K562 (cell line): Measurements from ENCODE around the gene RNU5D-1. TPM values are rescaled to one million over a fixed set of nuclear protein-coding genes. Genes with fewer than 3 reads are reported as not detected.

Experiments
- ATAC-seq: fragments of 200-7000 bp; cut with Tn5 transposase; 3 replicates; pipeline ENCODE4 v1.9.1; 2020; ENCODE audit warnings: moderate library complexity
- BruUV-seq: library from RNA; stranded (reverse); fragments of 400-500 nt; replicated peaks from 2 replicates; lab custom pipeline; 2021; lab: Mats Ljungman, UMichigan
- CTCF ChIA-PET: fragments of 300-600 bp; formaldehyde crosslinking; extraction: SDS; loops from one replicate; lab custom pipeline; 2021; ENCODE audit warnings: low intra/inter-chr PET ratio; lab: Yijun Ruan, JAX
- POLR2A ChIA-PET: fragments of 300-600, 350-650 bp; sonication (Branson Sonifier 250); formaldehyde crosslinking; extraction: SDS; loops from one replicate; lab custom pipeline; 2021; ENCODE audit warnings: antibody characterized with exemption, inconsistent platforms; lab: Yijun Ruan, JAX
- DNase-seq, 4 experiments: peaks; one replicate each; pipeline versions ENCODE4 v3.0.0 to v3.0.0-alpha.2; 2011 to 2018; ENCODE audit warnings: low spot score in 3 of 4, mixed read lengths in 3 of 4; ENCODE audit errors: extremely low read depth in 1 of 4
- FAIRE-seq: peaks from 2 replicates; lab custom pipeline; 2011; peaks lifted over from hg19 to GRCh38; lab: Jason Lieb, UNC
- H2AFZ ChIP-seq: 2 replicates; pipeline ENCODE4 v1.6.0; 2011; ENCODE audit warnings: low read depth, low read length, control low read depth, inconsistent platforms
- H3K27ac ChIP-seq: fragments of 200-600 bp; 3 replicates; pipeline ENCODE4 v1.8.0; 2011; ENCODE audit warnings: low read depth, mild to moderate bottlenecking, control low read depth, inconsistent platforms, low read length, moderate library complexity, mixed read lengths; ENCODE audit errors: extremely low read depth
- H3K27me3 ChIP-seq, 2 experiments: fragments of 300-600 bp in 1 of 2; 2 replicates in 1 of 2; 3 replicates in 1 of 2; pipeline versions ENCODE4 v1.6.0 to v1.8.0; 2011; ENCODE audit warnings: inconsistent platforms in 2 of 2, low read length in 2 of 2, mild to moderate bottlenecking in 1 of 2, mixed read lengths in 1 of 2, moderate library complexity in 1 of 2; ENCODE audit not compliant: control insufficient read depth in 2 of 2, insufficient read depth in 2 of 2
- H3K36me3 ChIP-seq: fragments of 300-600 bp; 3 replicates; pipeline ENCODE4 v1.8.0; 2011; ENCODE audit warnings: mild to moderate bottlenecking, low read length, inconsistent platforms; ENCODE audit not compliant: control insufficient read depth, insufficient read depth
- H3K4me1 ChIP-seq, 2 experiments: fragments of 200-600 bp in 1 of 2; replicated peaks in 1 of 2; 2 replicates in 1 of 2; 3 replicates in 1 of 2; pipeline versions ENCODE4 v1.5.1 to v1.8.0; 2011; ENCODE audit warnings: inconsistent platforms in 2 of 2, low read length in 2 of 2, mild to moderate bottlenecking in 1 of 2, mixed read lengths in 1 of 2, moderate library complexity in 1 of 2; ENCODE audit not compliant: control insufficient read depth in 2 of 2, insufficient read depth in 2 of 2
- H3K4me2 ChIP-seq: 2 replicates; pipeline ENCODE4 v1.6.1; 2011; ENCODE audit warnings: low read length, control low read depth, inconsistent platforms, mixed read lengths; ENCODE audit not compliant: insufficient read depth
- H3K4me3 ChIP-seq: fragments of 200-600 bp; sonication (generic), shearing (Covaris generic); 2 replicates; pipeline ENCODE4 v1.5.1; 2016; ENCODE audit warnings: control low read depth, inconsistent platforms
- H3K79me2 ChIP-seq: fragments of 200-600 bp; 3 replicates; pipeline ENCODE4 v1.8.0; 2011; ENCODE audit warnings: low read length, inconsistent platforms; ENCODE audit not compliant: control insufficient read depth, insufficient read depth
- H3K9ac ChIP-seq, 2 experiments: 2 replicates each; pipeline versions ENCODE4 v1.6.0 to v1.6.1; 2011; ENCODE audit warnings: low read depth in 2 of 2, low read length in 2 of 2, control low read depth in 1 of 2, inconsistent platforms in 1 of 2, mild to moderate bottlenecking in 1 of 2, mixed read lengths in 1 of 2; ENCODE audit not compliant: insufficient read depth in 1 of 2
- H3K9me1 ChIP-seq: one replicate; pipeline ENCODE4 v1.6.0; 2011; ENCODE audit warnings: inconsistent platforms, mild to moderate bottlenecking, low read length, moderate library complexity; ENCODE audit not compliant: control insufficient read depth, insufficient read depth
- H3K9me3 ChIP-seq: replicated peaks from 2 replicates; pipeline ENCODE4 v1.5.1; 2011; ENCODE audit warnings: low read depth, low read length, inconsistent platforms; ENCODE audit not compliant: control insufficient read depth, insufficient read depth
- H4K20me1 ChIP-seq: replicated peaks from 2 replicates; pipeline ENCODE4 v1.6.1; 2011; ENCODE audit warnings: low read length, inconsistent platforms, mixed read lengths; ENCODE audit not compliant: control insufficient read depth, insufficient read depth
- ATF3 ChIP-seq, 2 experiments: fragments of 450-650 bp in 1 of 2; sonication (generic) in 1 of 2; formaldehyde crosslinking in 1 of 2; IDR thresholded peaks in 1 of 2; conservative IDR thresholded peaks in 1 of 2; 2 replicates each; pipeline versions ENCODE4 v1.6.1 to v1.8.1; 2016 to 2023; ENCODE audit warnings: mild to moderate bottlenecking in 2 of 2, moderate library complexity in 2 of 2, inconsistent platforms in 1 of 2, missing genetic modification reagents in 1 of 2
- POLR2G ChIP-seq: fragments of 200-400 bp; formaldehyde crosslinking; IDR thresholded peaks from 2 replicates; pipeline ENCODE4 v1.6.1; 2017; ENCODE audit warnings: low read depth, mild to moderate bottlenecking, antibody characterized with exemption, low read length, moderate library complexity
- RBFOX2 ChIP-seq: fragments of 200-400 bp; formaldehyde crosslinking; IDR thresholded peaks from 2 replicates; pipeline ENCODE4 v1.6.1; 2017; ENCODE audit warnings: low read depth, mild to moderate bottlenecking, low read length, moderate library complexity
- SP1 ChIP-seq: sonication (generic); formaldehyde crosslinking; IDR thresholded peaks from 2 replicates; pipeline ENCODE4 v1.8.1; 2022; ENCODE audit warnings: mild to moderate bottlenecking, missing genetic modification reagents
- WGBS: fragments of 100-300 bp; shearing (Covaris generic); methylation state at CpG from one replicate; pipeline ENCODE4 v1.1.6; 2016; ENCODE audit warnings: low coverage, mixed read lengths; ENCODE audit not compliant: insufficient coverage; ENCODE audit errors: missing lambda C conversion rate; 5-methylcytosine and 5-hydroxymethylcytosine counted together
- in situ Hi-C: fragments of 300-500 bp; cut with MboI; formaldehyde crosslinking; loops from 4 replicates; pipeline ENCODE4 v1.15.0; 2018; ENCODE audit warnings: inconsistent platforms, mixed read lengths
- intact Hi-C: fragments of 100-400 bp; cut with micrococcal nuclease; formaldehyde crosslinking; loops from 2 replicates; pipeline ENCODE4 v1.14.2; 2022
- polyA plus RNA-seq, 8 experiments: library from polyadenylated mRNA; depleted of rRNA in 4 of 8; stranded (reverse) in 5 of 8; unstranded in 3 of 8; fragments of >200 nt; fragmentation: Nextera tagmentation in 2 of 8; fragmentation: Illumina TruSeq in 1 of 8; extraction: Ambion mirVana in 2 of 8; extraction: Trizol in 1 of 8; gene quantifications; 2 replicates each; pipeline versions ENCODE4 v1.2.1 to v1.2.3, GENCODE V29; 2011 to 2014; ENCODE audit warnings: inconsistent platforms in 1 of 8, missing spikeins in 1 of 8
- total RNA-seq, 7 experiments: library from RNA; depleted of rRNA in 6 of 7; stranded (reverse); fragments of >200 nt in 6 of 7; fragmentation: Illumina TruSeq in 2 of 7; extraction: Trizol in 2 of 7; gene quantifications; 2 replicates each; pipeline versions ENCODE4 v1.2.1 to v1.2.3, GENCODE V29; 2011 to 2021; ENCODE audit warnings: low replicate concordance in 1 of 7

Gene RNU5D-1
- total and polyA plus RNA-seq, 9 of the 15 experiments (the other 6 are each of a cell fraction or from before 2014, with no cell fraction given): under 0.01 TPM; not detected in 8

DNA sequence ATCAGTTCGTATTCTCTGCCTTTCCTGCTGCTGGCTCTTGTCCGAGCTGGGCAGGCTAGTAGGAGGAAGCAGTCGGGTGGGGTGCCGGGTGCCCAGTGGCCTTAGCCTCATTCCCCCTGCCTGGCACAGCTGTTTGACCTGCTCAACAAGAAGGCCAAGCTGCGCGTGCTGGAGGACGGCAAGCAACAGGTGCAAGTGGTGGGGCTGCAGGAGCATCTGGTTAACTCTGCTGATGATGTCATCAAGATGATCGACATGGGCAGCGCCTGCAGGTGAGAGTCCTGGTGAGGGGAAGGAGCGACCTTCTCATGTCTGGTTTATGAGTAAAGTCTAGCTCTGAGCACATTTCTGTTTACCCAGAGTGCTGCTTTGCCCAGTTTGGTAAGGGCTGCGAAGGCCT lies 28.1 kb upstream of the RNU5D-1 start:
- no peaks in the 10 kb centered on the region for H3K9me3 ChIP-seq
- no peaks in the 10 kb centered on the region for H3K4me1 ChIP-seq
- CTCF ChIA-PET: no interaction called here
- no peak for FAIRE-seq
- no peak overlapping the region for H3K4me3 ChIP-seq
- H3K27ac ChIP-seq: no peak overlapping the region
- peaks cover 4% of the 10 kb centered on the region; the same call in 1 of the 2 replicates for H4K20me1 ChIP-seq
- H3K27me3 ChIP-seq: no peaks in the 10 kb centered on the region
- H3K79me2 ChIP-seq: no peaks in the 10 kb centered on the region; the same call in 2 of the 3 replicates
- peak overlapping the region in 1 of 2 experiments; percentile 23; a peak in 1 of 4 replicates for H3K9ac ChIP-seq
- intact Hi-C loops (no loop called here), in situ Hi-C loops (no loop called here)
- WGBS: 86% methylated on average over 11 of the region's 11 CpGs
- peaks cover 99% of the 10 kb centered on the region for H3K36me3 ChIP-seq
- BruUV-seq: no TSS peak
- DNase-seq: no peak
- POLR2A ChIA-PET: interaction anchor here (0.6 to 11.4 kb wide), 6 partner anchors 9 to 569 kb away, joined by 3 to 199 read pairs (median 8); partner anchors contain the start of genes RNU5D-1 and RPS8
- H3K9me1 ChIP-seq: peaks cover 5% of the 10 kb centered on the region
- no peak overlapping the region for H3K4me2 ChIP-seq
- ATAC-seq: no peak
- TF ChIP-seq RBFOX2: peak; percentile 61; the same call in 1 of the 2 replicates
- no peak for TF ChIP-seq SP1 (CRISPR knock-in tag)
- TF ChIP-seq POLR2G: peak; percentile 69
- peak; percentile 70 for TF ChIP-seq ATF3 (IDR thresholded peaks at IDR 0.05)
- TF ChIP-seq ATF3 (CRISPR knock-in tag; conservative IDR thresholded peaks at IDR 0.05): no peak
- H2AFZ ChIP-seq: no peak overlapping the region
